SK-N-SH (cell line): Measurements from ENCODE around the gene GRAMD2B. TPM values are rescaled to one million over a fixed set of nuclear protein-coding genes. Genes with fewer than 3 reads are reported as not detected.

Experiments used
- CTCF ChIA-PET: fragments of 300-600, 350-600 bp; formaldehyde crosslinking; extraction: SDS; loops from one replicate; lab custom pipeline; 2021; lab: Yijun Ruan, JAX
- POLR2A ChIA-PET: fragments of 350-600 bp; sonication (Branson Sonifier 250); formaldehyde crosslinking; extraction: SDS; loops from one replicate; lab custom pipeline; 2020; ENCODE audit warnings: antibody characterized with exemption, inconsistent platforms; lab: Yijun Ruan, JAX
- DNase-seq: peaks from one replicate; pipeline ENCODE4 v3.0.0; 2012
- H2AFZ ChIP-seq: fragments of 200-600 bp; sonication (generic); 2 replicates; pipeline ENCODE4 v1.8.1; 2016; ENCODE audit warnings: antibody characterized with exemption, mild to moderate bottlenecking, low read depth
- H3F3A ChIP-seq: fragments of 200-600 bp; sonication (generic); replicated peaks from 2 replicates; pipeline ENCODE3; 2016; ENCODE audit warnings: antibody characterized with exemption, mild to moderate bottlenecking; ENCODE audit not compliant: insufficient read depth
- H3K27ac ChIP-seq, 2 experiments: fragments of 200-500 bp in 1 of 2; fragments of 200-600 bp in 1 of 2; sonication (Bioruptor generic) in 1 of 2; sonication (generic), shearing (Covaris generic) in 1 of 2; 2 replicates each; pipeline versions ENCODE4 v1.5.1 to v1.6.1; 2014 to 2016; ENCODE audit warnings: low read depth in 2 of 2, inconsistent platforms in 1 of 2, low read length in 1 of 2, mild to moderate bottlenecking in 1 of 2, mixed read lengths in 1 of 2
- H3K27me3 ChIP-seq: fragments of 200-600 bp; sonication (generic), shearing (Covaris generic); 2 replicates; pipeline ENCODE4 v1.6.1; 2016; ENCODE audit warnings: mixed run types; ENCODE audit not compliant: insufficient read depth
- H3K36me3 ChIP-seq, 2 experiments: fragments of 200-500 bp in 1 of 2; fragments of 200-600 bp in 1 of 2; sonication (Bioruptor generic) in 1 of 2; sonication (generic) in 1 of 2; replicated peaks in 1 of 2; 2 replicates each; pipeline versions ENCODE3 to v1.5.1; 2014 to 2016; ENCODE audit warnings: low read length in 1 of 2, mild to moderate bottlenecking in 1 of 2; ENCODE audit not compliant: insufficient read depth in 2 of 2, control insufficient read depth in 1 of 2
- H3K4me1 ChIP-seq, 2 experiments: fragments of 200-500 bp in 1 of 2; fragments of 200-600 bp in 1 of 2; sonication (Bioruptor generic) in 1 of 2; sonication (generic), shearing (Covaris generic) in 1 of 2; 2 replicates each; pipeline versions ENCODE4 v1.5.1 to v1.6.1; 2014 to 2016; ENCODE audit warnings: low read depth in 1 of 2, low read length in 1 of 2, mixed run types in 1 of 2; ENCODE audit not compliant: insufficient read depth in 2 of 2, control insufficient read depth in 1 of 2
- H3K4me2 ChIP-seq: fragments of 200-600 bp; sonication (generic), shearing (Covaris generic); 2 replicates; pipeline ENCODE4 v1.6.1; 2017; ENCODE audit warnings: mixed run types
- H3K4me3 ChIP-seq, 2 experiments: fragments of 200-500 bp in 1 of 2; fragments of 200-600 bp in 1 of 2; sonication (Bioruptor generic) in 1 of 2; sonication (generic), shearing (Covaris generic) in 1 of 2; 2 replicates each; pipeline versions ENCODE4 v1.5.1 to v1.8.1; 2014 to 2016; ENCODE audit warnings: low read depth in 2 of 2, inconsistent platforms in 1 of 2, low read length in 1 of 2, mild to moderate bottlenecking in 1 of 2, mixed read lengths in 1 of 2, moderate library complexity in 1 of 2
- H3K79me2 ChIP-seq: fragments of 200-600 bp; sonication (generic); 2 replicates; pipeline ENCODE4 v1.8.1; 2017; ENCODE audit warnings: mild to moderate bottlenecking; ENCODE audit not compliant: insufficient read depth
- H3K9ac ChIP-seq: fragments of 200-600 bp; sonication (generic); 2 replicates; pipeline ENCODE4 v1.6.1; 2017; ENCODE audit warnings: mixed run types
- H3K9me2 ChIP-seq: fragments of 200-600 bp; sonication (generic); 2 replicates; pipeline ENCODE4 v1.6.1; 2017; ENCODE audit warnings: mixed run types
- H3K9me3 ChIP-seq: fragments of 200-600 bp; sonication (generic); 2 replicates; pipeline ENCODE4 v1.6.1; 2017; ENCODE audit warnings: mixed run types, mild to moderate bottlenecking, moderate library complexity
- H4K20me1 ChIP-seq: fragments of 200-600 bp; sonication (generic); 2 replicates; pipeline ENCODE4 v1.6.1; 2017; ENCODE audit warnings: mild to moderate bottlenecking, mixed run types; ENCODE audit not compliant: insufficient read depth
- CHD2 ChIP-seq: fragments of 150-350 bp; IDR thresholded peaks from 2 replicates; pipeline ENCODE4 v1.6.1; 2018; ENCODE audit warnings: low read length; ENCODE audit not compliant: partially characterized antibody
- CTCF ChIP-seq: fragments of 200-600 bp; sonication (generic); IDR thresholded peaks from 2 replicates; pipeline ENCODE4 v1.6.1; 2017; ENCODE audit warnings: antibody characterized with exemption, mild to moderate bottlenecking, moderate library complexity
- EP300 ChIP-seq, 2 experiments: IDR thresholded peaks; 2 replicates each; pipeline versions ENCODE4 v1.4.0 to v1.6.1; 2012; ENCODE audit warnings: borderline replicate concordance in 1 of 2, low read depth in 1 of 2, low read length in 1 of 2
- NFIC ChIP-seq: IDR thresholded peaks from 2 replicates; pipeline ENCODE4 v1.4.0; 2012; ENCODE audit warnings: borderline replicate concordance
- RAD21 ChIP-seq: IDR thresholded peaks from 2 replicates; pipeline ENCODE4 v1.6.1; 2012; ENCODE audit warnings: mild to moderate bottlenecking, low read length
- SMC3 ChIP-seq: IDR thresholded peaks from 2 replicates; pipeline ENCODE4 v1.6.1; 2012; ENCODE audit warnings: low read depth, low read length, improper control_type of control experiment
- TAF1 ChIP-seq: IDR thresholded peaks from 2 replicates; pipeline ENCODE4 v1.6.1; 2012; ENCODE audit warnings: low read depth, mild to moderate bottlenecking, low read length, moderate library complexity, borderline replicate concordance
- TEAD4 ChIP-seq: IDR thresholded peaks from 2 replicates; pipeline ENCODE4 v1.4.0; 2012; ENCODE audit warnings: mild to moderate bottlenecking, borderline replicate concordance; ENCODE audit not compliant: insufficient read depth
- USF1 ChIP-seq: IDR thresholded peaks from 2 replicates; pipeline ENCODE4 v1.4.0; 2012; ENCODE audit warnings: low read depth, borderline replicate concordance
- YY1 ChIP-seq: IDR thresholded peaks from 2 replicates; pipeline ENCODE4 v1.4.0; 2012; ENCODE audit warnings: low read depth, mild to moderate bottlenecking
- WGBS: methylation state at CpG from one replicate; pipeline ENCODE4 v1.1.6; 2017; ENCODE audit warnings: low lambda C conversion rate; 5-methylcytosine and 5-hydroxymethylcytosine counted together
- polyA plus RNA-seq, 3 experiments: library from polyadenylated mRNA; depleted of rRNA; stranded (reverse); fragments of >200 nt; gene quantifications; 2 replicates each; pipeline ENCODE4 v1.2.3, GENCODE V29; 2012
- TF ChIP-seq, protein P1 (sequence below): IDR thresholded peaks from 2 replicates; pipeline ENCODE4 v1.4.0; 2012; ENCODE audit warnings: low read depth, borderline replicate concordance

The GRAMD2B gene
- polyA plus RNA-seq, 1 of the 3 experiments (the other 2 are of a cell fraction), result 16.0 TPM

- H3K9me3 ChIP-seq, result no peaks in the 10 kb centered on the region
- no peaks in the 10 kb centered on the region for H3K27me3 ChIP-seq
- H3K79me2 ChIP-seq, result no peaks in the 10 kb centered on the region
- ChIA-PET POLR2A (no interaction called here), CTCF (interaction anchor here (0.8 to 6.2 kb wide), 8 partner anchors 17 to 202 kb away, joined by 3 to 39 read pairs (median 6); partner anchors contain the start of genes ALDH7A1 and PHAX)
- no peak overlapping the region for H2AFZ ChIP-seq
- H4K20me1 ChIP-seq, result no peaks in the 10 kb centered on the region
- H3K9me2 ChIP-seq, result no peaks in the 10 kb centered on the region
- no peak for TF ChIP-seq NFIC
- TF ChIP-seq YY1, result no peak
- no peak for TF ChIP-seq RAD21
- no peak for TF ChIP-seq CHD2
- TF ChIP-seq TEAD4, result no peak
- TF ChIP-seq TAF1, result no peak
- TF ChIP-seq, protein P1, sequence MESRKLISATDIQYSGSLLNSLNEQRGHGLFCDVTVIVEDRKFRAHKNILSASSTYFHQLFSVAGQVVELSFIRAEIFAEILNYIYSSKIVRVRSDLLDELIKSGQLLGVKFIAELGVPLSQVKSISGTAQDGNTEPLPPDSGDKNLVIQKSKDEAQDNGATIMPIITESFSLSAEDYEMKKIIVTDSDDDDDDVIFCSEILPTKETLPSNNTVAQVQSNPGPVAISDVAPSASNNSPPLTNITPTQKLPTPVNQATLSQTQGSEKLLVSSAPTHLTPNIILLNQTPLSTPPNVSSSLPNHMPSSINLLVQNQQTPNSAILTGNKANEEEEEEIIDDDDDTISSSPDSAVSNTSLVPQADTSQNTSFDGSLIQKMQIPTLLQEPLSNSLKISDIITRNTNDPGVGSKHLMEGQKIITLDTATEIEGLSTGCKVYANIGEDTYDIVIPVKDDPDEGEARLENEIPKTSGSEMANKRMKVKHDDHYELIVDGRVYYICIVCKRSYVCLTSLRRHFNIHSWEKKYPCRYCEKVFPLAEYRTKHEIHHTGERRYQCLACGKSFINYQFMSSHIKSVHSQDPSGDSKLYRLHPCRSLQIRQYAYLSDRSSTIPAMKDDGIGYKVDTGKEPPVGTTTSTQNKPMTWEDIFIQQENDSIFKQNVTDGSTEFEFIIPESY, result no peak
- TF ChIP-seq SMC3, result no peak
- H3K4me1 ChIP-seq, result no peaks in the 10 kb centered on the region
- WGBS, result 83% methylated on average over 5 of the region's 5 CpGs
- H3K4me2 ChIP-seq, result no peak overlapping the region
- DNase-seq, result no peak
- H3K36me3 ChIP-seq, result peaks cover 0 to 6% of the 10 kb centered on the region in 2 experiments
- no peak overlapping the region for H3K27ac ChIP-seq
- H3F3A ChIP-seq, result no peaks in the 10 kb centered on the region
- H3K4me3 ChIP-seq, result no peak overlapping the region
- no peak overlapping the region for H3K9ac ChIP-seq
These were observed 117.4 kb downstream of the GRAMD2B start for GRCh38 chr5:126540631-126541030.

GRCh38 chr5:126542441-126542840, 119.2 kb downstream of the GRAMD2B start:
- H3K27ac ChIP-seq, result no peak overlapping the region
- WGBS, result 50% methylated on average over 2 of the region's 2 CpGs

More at GRCh38 chr5:126542441-126542840, 119.2 kb downstream of the GRAMD2B start:
- peaks cover 4 to 6% of the 10 kb centered on the region in 2 experiments for H3K36me3 ChIP-seq
- no peak for DNase-seq
- H3K4me1 ChIP-seq, result no peaks in the 10 kb centered on the region
- no peaks in the 10 kb centered on the region for H4K20me1 ChIP-seq
- ChIA-PET CTCF (interaction anchor here (1.0 to 6.2 kb wide), 3 partner anchors 187 to 204 kb away, joined by 3 to 39 read pairs (median 11); no protein-coding TSS in a partner anchor), POLR2A (no interaction called here)
- no peak overlapping the region for H3K4me2 ChIP-seq
- H3K79me2 ChIP-seq, result no peaks in the 10 kb centered on the region
- no peak overlapping the region for H3K9ac ChIP-seq
- no peak overlapping the region for H2AFZ ChIP-seq
- H3K4me3 ChIP-seq, result no peak overlapping the region
- H3F3A ChIP-seq, result no peaks in the 10 kb centered on the region
- no peaks in the 10 kb centered on the region for H3K9me3 ChIP-seq
- no peaks in the 10 kb centered on the region for H3K27me3 ChIP-seq
- TF ChIP-seq TAF1, result no peak
- TF ChIP-seq SMC3, result no peak
- TF ChIP-seq EP300 (IDR thresholded peaks at IDR 0.05; ENCODE audit: borderline replicate concordance in 1 of 2, low read depth in 1 of 2, low read length in 1 of 2), result no peak
- no peak for TF ChIP-seq CTCF
- TF ChIP-seq USF1, result no peak
- TF ChIP-seq, all 33 proteins: peak for 0
- H3K9me2 ChIP-seq, result no peaks in the 10 kb centered on the region
